GM23338 (cell line): ENCODE results near the gene JAKMIP1.

Experiments used
- CREB1 ChIP-seq: fragments of 250-450 bp; sonication (Bioruptor Pico); IDR thresholded peaks from 2 replicates; pipeline ENCODE4 v1.5.0; 2020; ENCODE audit warnings: low read depth, mild to moderate bottlenecking, moderate library complexity
- EZH2 ChIP-seq: fragments of 200-600 bp; sonication (generic); IDR thresholded peaks from one replicate; pipeline ENCODE4 v1.8.0; 2017; ENCODE audit warnings: antibody characterized with exemption, mild to moderate bottlenecking, low read depth; ENCODE audit not compliant: unreplicated experiment
- EZH2phosphoT487 ChIP-seq: fragments of 200-600 bp; sonication (generic); IDR thresholded peaks from one replicate; pipeline ENCODE4 v1.8.1; 2018; ENCODE audit warnings: antibody characterized with exemption; ENCODE audit not compliant: unreplicated experiment
- JUNB ChIP-seq: IDR thresholded peaks from one replicate; pipeline ENCODE4 v1.6.1; 2016; ENCODE audit warnings: antibody characterized with exemption; ENCODE audit not compliant: unreplicated experiment
- NANOG ChIP-seq: IDR thresholded peaks from 2 replicates; pipeline ENCODE4 v1.6.1; 2016; ENCODE audit warnings: antibody characterized with exemption, borderline replicate concordance
- POLR2AphosphoS5 ChIP-seq: IDR thresholded peaks from 2 replicates; pipeline ENCODE4 v1.6.1; 2016; ENCODE audit warnings: antibody characterized with exemption, low read depth
- ZNF114 ChIP-seq: fragments of 250-450 bp; sonication (Bioruptor Pico); IDR thresholded peaks from 2 replicates; pipeline ENCODE4 v1.5.0; 2020; ENCODE audit warnings: mild to moderate bottlenecking, moderate library complexity
- ZNF331 ChIP-seq: fragments of 250-450 bp; sonication (Bioruptor Pico); IDR thresholded peaks from 2 replicates; pipeline ENCODE4 v1.5.0; 2020; ENCODE audit warnings: low read depth, mild to moderate bottlenecking, moderate library complexity
- ZNF462 ChIP-seq: fragments of 250-450 bp; sonication (Bioruptor Pico); IDR thresholded peaks from 2 replicates; pipeline ENCODE4 v1.5.0; 2020; ENCODE audit warnings: mild to moderate bottlenecking, moderate library complexity
- TF ChIP-seq, protein P1 (sequence below), 2 experiments: fragments of 200-600 bp in 1 of 2; sonication (generic) in 1 of 2; conservative IDR thresholded peaks; 2 replicates each; pipeline versions ENCODE4 v1.5.1 to v1.6.1; 2016 to 2017; ENCODE audit warnings: antibody characterized with exemption in 2 of 2, low read depth in 2 of 2, mild to moderate bottlenecking in 2 of 2, moderate library complexity in 1 of 2
- TF ChIP-seq, protein P2 (sequence below): IDR thresholded peaks from 2 replicates; pipeline ENCODE4 v1.6.1; 2016; ENCODE audit warnings: antibody characterized with exemption
- TF ChIP-seq, protein P3 (sequence below): IDR thresholded peaks from one replicate; pipeline ENCODE4 v1.6.1; 2018; ENCODE audit warnings: antibody characterized with exemption; ENCODE audit not compliant: unreplicated experiment

DNA sequence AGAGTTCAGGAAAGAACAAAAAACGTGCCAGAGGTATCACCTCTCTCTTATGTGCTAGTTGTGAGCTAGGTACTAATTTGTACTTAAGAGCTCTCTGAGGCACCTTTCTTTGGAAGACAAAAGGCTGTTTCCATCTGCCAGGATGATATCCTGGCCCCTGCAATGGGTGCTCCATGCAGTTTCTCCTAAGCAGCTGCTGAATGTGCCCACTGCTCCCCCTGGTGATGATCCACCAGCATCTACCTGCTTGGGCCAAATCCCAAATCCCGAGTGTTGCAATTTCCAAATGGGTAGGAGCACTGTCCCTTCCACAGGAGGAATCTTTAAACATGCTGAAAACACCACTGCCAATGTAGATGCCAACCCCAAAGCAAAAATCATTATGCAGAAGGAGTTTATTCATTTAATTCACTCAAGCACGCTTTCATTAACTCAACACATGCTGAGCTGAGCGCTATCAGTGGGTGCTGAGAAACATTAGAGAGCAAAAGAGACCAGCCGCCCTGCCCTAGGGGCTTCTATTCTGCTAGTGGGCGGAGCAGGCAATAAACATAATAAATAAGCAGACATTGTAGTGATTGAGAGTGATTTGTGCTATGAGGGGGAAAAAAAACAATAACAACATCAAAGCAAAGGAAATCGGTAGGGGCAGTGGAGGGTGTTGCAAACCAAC, 112.5 kb downstream of the JAKMIP1 start:
- TF ChIP-seq, protein P1, sequence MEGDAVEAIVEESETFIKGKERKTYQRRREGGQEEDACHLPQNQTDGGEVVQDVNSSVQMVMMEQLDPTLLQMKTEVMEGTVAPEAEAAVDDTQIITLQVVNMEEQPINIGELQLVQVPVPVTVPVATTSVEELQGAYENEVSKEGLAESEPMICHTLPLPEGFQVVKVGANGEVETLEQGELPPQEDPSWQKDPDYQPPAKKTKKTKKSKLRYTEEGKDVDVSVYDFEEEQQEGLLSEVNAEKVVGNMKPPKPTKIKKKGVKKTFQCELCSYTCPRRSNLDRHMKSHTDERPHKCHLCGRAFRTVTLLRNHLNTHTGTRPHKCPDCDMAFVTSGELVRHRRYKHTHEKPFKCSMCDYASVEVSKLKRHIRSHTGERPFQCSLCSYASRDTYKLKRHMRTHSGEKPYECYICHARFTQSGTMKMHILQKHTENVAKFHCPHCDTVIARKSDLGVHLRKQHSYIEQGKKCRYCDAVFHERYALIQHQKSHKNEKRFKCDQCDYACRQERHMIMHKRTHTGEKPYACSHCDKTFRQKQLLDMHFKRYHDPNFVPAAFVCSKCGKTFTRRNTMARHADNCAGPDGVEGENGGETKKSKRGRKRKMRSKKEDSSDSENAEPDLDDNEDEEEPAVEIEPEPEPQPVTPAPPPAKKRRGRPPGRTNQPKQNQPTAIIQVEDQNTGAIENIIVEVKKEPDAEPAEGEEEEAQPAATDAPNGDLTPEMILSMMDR (conservative IDR thresholded peaks at IDR 0.05; ENCODE audit: low read depth in 2 of 2) = peak; percentile 75 to 90
- TF ChIP-seq, protein P2, sequence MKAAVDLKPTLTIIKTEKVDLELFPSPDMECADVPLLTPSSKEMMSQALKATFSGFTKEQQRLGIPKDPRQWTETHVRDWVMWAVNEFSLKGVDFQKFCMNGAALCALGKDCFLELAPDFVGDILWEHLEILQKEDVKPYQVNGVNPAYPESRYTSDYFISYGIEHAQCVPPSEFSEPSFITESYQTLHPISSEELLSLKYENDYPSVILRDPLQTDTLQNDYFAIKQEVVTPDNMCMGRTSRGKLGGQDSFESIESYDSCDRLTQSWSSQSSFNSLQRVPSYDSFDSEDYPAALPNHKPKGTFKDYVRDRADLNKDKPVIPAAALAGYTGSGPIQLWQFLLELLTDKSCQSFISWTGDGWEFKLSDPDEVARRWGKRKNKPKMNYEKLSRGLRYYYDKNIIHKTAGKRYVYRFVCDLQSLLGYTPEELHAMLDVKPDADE = no peak
- TF ChIP-seq, protein P3, sequence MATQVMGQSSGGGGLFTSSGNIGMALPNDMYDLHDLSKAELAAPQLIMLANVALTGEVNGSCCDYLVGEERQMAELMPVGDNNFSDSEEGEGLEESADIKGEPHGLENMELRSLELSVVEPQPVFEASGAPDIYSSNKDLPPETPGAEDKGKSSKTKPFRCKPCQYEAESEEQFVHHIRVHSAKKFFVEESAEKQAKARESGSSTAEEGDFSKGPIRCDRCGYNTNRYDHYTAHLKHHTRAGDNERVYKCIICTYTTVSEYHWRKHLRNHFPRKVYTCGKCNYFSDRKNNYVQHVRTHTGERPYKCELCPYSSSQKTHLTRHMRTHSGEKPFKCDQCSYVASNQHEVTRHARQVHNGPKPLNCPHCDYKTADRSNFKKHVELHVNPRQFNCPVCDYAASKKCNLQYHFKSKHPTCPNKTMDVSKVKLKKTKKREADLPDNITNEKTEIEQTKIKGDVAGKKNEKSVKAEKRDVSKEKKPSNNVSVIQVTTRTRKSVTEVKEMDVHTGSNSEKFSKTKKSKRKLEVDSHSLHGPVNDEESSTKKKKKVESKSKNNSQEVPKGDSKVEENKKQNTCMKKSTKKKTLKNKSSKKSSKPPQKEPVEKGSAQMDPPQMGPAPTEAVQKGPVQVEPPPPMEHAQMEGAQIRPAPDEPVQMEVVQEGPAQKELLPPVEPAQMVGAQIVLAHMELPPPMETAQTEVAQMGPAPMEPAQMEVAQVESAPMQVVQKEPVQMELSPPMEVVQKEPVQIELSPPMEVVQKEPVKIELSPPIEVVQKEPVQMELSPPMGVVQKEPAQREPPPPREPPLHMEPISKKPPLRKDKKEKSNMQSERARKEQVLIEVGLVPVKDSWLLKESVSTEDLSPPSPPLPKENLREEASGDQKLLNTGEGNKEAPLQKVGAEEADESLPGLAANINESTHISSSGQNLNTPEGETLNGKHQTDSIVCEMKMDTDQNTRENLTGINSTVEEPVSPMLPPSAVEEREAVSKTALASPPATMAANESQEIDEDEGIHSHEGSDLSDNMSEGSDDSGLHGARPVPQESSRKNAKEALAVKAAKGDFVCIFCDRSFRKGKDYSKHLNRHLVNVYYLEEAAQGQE = no peak
- no peak for TF ChIP-seq EZH2
- TF ChIP-seq ZNF462 (CRISPR knock-in tag) = no peak
- TF ChIP-seq EZH2phosphoT487 = no peak
- no peak for TF ChIP-seq ZNF114 (CRISPR knock-in tag)
- TF ChIP-seq ZNF331 = no peak
- TF ChIP-seq JUNB = no peak
- TF ChIP-seq POLR2AphosphoS5 = no peak
- no peak for TF ChIP-seq NANOG
- TF ChIP-seq CREB1 (CRISPR knock-in tag) = no peak
